Spinal cord (tissue), 10 donors: ENCODE results near the gene PAX3. TPM values are rescaled to one million over a fixed set of nuclear protein-coding genes. Genes with fewer than 3 reads are reported as not detected.
A peak's percentile ranks its signal among the peaks of the same experiment; 100 is the strongest.

ENCODE experiments used
- DNase-seq, 6 donors: peaks; one replicate each; pipeline versions ENCODE4 v3.0.0 to v3.0.0-alpha.2; 2013 to 2015; ENCODE audit warnings: low spot score in 6 of 6, low read depth in 4 of 6
- H3K27ac ChIP-seq: one replicate; pipeline ENCODE4 v1.5.1; 2013; ENCODE audit warnings: low read depth, low read length, control low read depth
- H3K27me3 ChIP-seq: one replicate; pipeline ENCODE4 v1.6.1; 2013; ENCODE audit warnings: low read length; ENCODE audit not compliant: control insufficient read depth, insufficient read depth
- H3K36me3 ChIP-seq: one replicate; pipeline ENCODE4 v1.6.1; 2013; ENCODE audit warnings: low read length; ENCODE audit not compliant: control insufficient read depth, insufficient read depth
- H3K4me1 ChIP-seq: one replicate; pipeline ENCODE4 v1.6.1; 2013; ENCODE audit warnings: low read length; ENCODE audit not compliant: control insufficient read depth, insufficient read depth
- H3K4me3 ChIP-seq: one replicate; pipeline ENCODE4 v1.5.1; 2013; ENCODE audit warnings: low read depth, low read length, control low read depth
- H3K9me3 ChIP-seq: one replicate; pipeline ENCODE4 v1.6.1; 2013; ENCODE audit warnings: low read length; ENCODE audit not compliant: control insufficient read depth, insufficient read depth
- WGBS: methylation state at CpG from one replicate; pipeline ENCODE4 v1.1.5; 2013; ENCODE audit warnings: missing lambda C conversion rate; ENCODE audit not compliant: insufficient coverage; 5-methylcytosine and 5-hydroxymethylcytosine counted together
- polyA plus RNA-seq, 2 donors: library from polyadenylated mRNA; unstranded; fragments of 120-200 nt; gene quantifications; one replicate each; pipeline ENCODE4 v1.2.1, GENCODE V29; 2013; ENCODE audit not compliant: insufficient read length in 2 of 2
- total RNA-seq, 2 donors: library from RNA; depleted of rRNA in 1 of 2; stranded (reverse); fragments of 120-200 nt in 1 of 2; fragments of >200 nt in 1 of 2; gene quantifications; one replicate each; pipeline versions ENCODE4 v1.2.3 to v1.2.4, GENCODE V29; 2013 to 2014
- donor health status: healthy.

PAX3 gene
- total and polyA plus RNA-seq, 4 donors = 9.4 to 14.2 (median 12.7) TPM

DNA sequence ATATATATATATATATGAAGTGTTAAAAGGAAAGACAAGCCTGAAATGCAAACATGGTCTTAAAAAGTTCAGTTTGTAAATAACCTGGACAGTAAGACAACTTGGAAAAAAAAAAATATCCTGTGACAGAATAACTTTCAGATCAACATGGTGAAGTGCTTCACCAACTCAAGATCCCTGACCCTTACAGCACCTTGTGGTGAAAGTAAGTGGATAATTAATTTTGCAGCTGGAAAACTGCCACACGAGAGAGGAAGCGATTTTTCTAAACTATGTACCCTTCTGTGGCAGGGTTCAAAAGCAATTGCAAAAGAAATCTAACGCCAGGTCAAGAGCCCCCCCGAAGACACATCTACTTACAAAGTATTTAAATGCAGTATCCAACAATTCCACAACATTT lies 95.8 kb downstream of the PAX3 start:
- Histone ChIP-seq H3K4me1 (no peaks in the 10 kb centered on the region), H3K4me3 (no peak overlapping the region), H3K27ac (no peak overlapping the region), H3K36me3 (no peaks in the 10 kb centered on the region), H3K27me3 (peaks cover 2% of the 10 kb centered on the region), H3K9me3 (no peaks in the 10 kb centered on the region)
- no CpG with 5 or more reads among the region's 4 CpGs for WGBS
- DNase-seq = no peak

DNA sequence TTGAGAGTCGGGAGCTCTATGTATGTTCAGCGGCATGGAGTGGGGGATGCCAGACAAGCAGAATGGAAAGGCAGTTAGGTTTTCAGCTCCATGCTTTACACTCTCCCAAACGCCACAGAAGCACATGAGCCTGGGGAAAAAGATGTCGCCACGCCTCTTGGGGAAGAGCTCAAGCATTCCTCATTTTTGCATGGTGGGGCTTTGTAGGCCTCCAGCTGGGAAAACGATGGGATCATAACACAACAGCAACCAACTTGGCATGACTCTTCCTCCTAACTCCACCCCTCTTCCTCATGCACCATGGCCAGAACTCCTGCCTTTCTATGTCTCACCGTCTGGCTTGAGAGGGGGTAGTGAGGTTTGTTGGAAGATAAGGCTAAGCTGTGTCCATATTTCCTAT lies 102.6 kb downstream of the PAX3 start:
- Histone ChIP-seq H3K36me3 (no peaks in the 10 kb centered on the region), H3K4me3 (no peak overlapping the region), H3K27ac (no peak overlapping the region), H3K27me3 (no peaks in the 10 kb centered on the region), H3K4me1 (no peaks in the 10 kb centered on the region), H3K9me3 (no peaks in the 10 kb centered on the region)
- DNase-seq = peak in 1 of 6 donors; percentile 8
- 22% methylated on average over 3 of the region's 7 CpGs for WGBS

DNA sequence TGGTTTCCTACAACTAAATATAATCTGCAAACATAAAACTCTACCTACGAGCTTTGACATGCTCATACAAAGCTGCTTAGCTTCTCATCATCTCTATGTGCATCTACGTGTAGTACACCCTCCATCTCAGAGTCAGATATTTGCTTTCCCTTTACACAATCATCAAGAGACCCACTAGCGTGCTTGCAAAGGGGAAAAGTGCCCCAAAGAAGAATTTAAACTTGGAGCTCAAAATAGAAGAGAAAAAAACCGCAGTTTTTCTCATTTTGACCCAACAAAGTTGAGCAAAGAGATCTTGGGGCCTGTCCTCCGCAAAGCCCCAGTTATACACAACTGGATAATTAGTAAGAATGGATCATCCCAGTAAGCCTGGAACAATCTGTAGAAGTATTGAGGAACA lies 104.1 kb downstream of the PAX3 start:
- H3K4me3 ChIP-seq = no peak overlapping the region

DNA sequence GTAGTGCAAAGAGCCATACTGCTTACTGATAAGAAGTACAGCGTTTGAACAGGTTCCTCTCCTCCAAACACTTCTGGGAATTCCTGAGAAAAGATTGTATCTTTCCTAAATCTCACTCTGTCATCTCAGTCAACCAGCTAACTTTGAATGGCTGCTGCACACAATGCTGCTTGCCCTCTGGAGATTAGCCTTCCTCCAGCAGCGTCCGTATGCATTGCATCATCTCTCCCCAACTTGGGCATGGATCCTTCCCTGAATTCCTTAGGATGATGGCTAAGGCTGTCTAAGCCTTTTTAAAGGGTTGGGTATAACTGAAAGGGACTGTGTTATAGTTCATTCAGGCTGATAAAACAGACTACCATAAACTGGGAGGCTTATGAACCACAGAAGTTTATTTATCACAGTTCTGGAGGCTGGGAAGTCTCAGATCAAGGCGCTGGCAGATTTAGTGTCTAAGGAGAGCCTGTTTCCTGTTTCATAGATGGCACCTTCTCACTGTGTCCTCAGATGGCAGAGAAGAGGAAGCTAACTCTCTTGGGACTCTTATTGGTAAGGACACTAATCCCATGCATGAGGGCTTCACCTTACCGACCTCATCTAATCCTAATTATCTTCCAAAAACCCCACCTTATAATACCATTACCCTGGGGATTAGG lies 105.3 kb downstream of the PAX3 start:
- Histone ChIP-seq H3K27ac (no peak overlapping the region), H3K4me1 (no peaks in the 10 kb centered on the region), H3K9me3 (no peaks in the 10 kb centered on the region), H3K36me3 (no peaks in the 10 kb centered on the region), H3K27me3 (no peaks in the 10 kb centered on the region), H3K4me3 (no peak overlapping the region)
- no peak for DNase-seq
- WGBS = 82% methylated on average over 4 of the region's 5 CpGs

More for the DNA sequence above, 104.1 kb downstream of the PAX3 start:
- Histone ChIP-seq H3K36me3 (no peaks in the 10 kb centered on the region), H3K27me3 (no peaks in the 10 kb centered on the region), H3K9me3 (no peaks in the 10 kb centered on the region), H3K4me1 (no peaks in the 10 kb centered on the region), H3K27ac (no peak overlapping the region)
- 96% methylated on average over 3 of the region's 5 CpGs for WGBS
- no peak for DNase-seq

DNA sequence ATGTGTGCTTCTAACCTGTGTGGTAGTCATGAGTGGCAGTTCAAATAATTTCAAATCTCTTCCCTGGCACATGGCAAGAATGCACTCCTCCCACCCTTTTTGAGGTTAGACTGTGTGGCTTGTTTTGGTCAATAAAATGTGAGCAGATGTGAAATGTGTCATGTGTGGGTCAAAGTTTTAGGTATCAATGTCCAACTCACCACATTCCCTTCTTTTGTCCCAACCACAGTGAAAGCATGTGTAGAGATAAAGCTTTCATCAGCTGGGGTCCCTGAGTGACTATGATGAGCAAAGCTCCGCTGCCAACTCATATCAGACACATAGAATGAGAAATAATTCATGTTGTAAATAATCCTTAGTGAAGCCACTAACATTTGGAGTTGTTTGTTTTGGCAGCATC lies 118.2 kb downstream of the PAX3 start:
- DNase-seq = no peak
- peaks cover 4% of the 10 kb centered on the region for H3K27me3 ChIP-seq
- H3K36me3 ChIP-seq = no peaks in the 10 kb centered on the region
- no peak overlapping the region for H3K27ac ChIP-seq
- no peak overlapping the region for H3K4me3 ChIP-seq
- no peaks in the 10 kb centered on the region for H3K9me3 ChIP-seq
- WGBS = no CpG with 5 or more reads among the region's 1 CpG
- no peaks in the 10 kb centered on the region for H3K4me1 ChIP-seq

DNA sequence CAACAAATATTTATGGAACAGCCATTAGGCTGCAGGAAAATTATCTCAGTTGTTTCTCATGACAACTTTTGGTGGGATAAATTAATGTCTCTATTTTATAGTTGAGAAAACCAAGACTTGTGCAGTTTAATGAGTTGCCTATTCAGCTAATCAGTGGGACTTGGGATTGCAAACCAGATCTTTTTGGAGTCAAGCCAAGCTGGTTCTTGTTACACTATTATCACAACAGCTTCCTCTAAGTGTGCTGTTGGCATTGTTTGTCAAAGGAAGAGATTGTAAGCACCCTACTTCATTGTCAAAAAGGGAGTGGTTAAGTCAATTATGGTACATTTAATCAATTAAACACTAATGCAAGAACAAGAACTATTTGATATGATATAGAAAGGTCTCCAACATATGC lies 119.2 kb downstream of the PAX3 start:
- H3K4me3 ChIP-seq = no peak overlapping the region
- DNase-seq = no peak
- H3K9me3 ChIP-seq = no peaks in the 10 kb centered on the region
- H3K4me1 ChIP-seq = no peaks in the 10 kb centered on the region
- peaks cover 4% of the 10 kb centered on the region for H3K27me3 ChIP-seq
- H3K27ac ChIP-seq = no peak overlapping the region
- no peaks in the 10 kb centered on the region for H3K36me3 ChIP-seq

DNA sequence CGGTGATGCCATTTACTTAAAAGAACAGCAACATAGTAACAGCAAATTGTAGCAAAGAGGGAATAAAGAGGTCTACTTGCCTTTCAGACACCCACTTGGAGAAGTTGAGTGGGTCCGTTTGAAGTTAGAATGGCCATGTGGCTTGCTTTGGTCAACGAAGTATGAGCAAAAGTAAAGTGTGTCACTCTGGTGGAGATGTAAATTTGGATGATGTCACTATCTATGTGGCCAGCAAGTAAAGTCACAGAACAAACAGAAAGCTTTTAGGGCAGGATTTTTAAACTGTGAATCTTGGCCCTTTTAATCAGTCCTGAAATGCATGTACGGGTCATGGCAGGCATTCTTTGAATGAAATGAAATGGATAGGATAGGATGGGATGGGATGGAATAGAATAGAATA lies 120.3 kb downstream of the PAX3 start:
- H3K27ac ChIP-seq = no peak overlapping the region
- WGBS = 78% methylated on average over 2 of the region's 4 CpGs
- no peak overlapping the region for H3K4me3 ChIP-seq
- no peaks in the 10 kb centered on the region for H3K4me1 ChIP-seq
- no peak for DNase-seq
- no peaks in the 10 kb centered on the region for H3K9me3 ChIP-seq
- peaks cover 4% of the 10 kb centered on the region for H3K27me3 ChIP-seq
- no peaks in the 10 kb centered on the region for H3K36me3 ChIP-seq

DNA sequence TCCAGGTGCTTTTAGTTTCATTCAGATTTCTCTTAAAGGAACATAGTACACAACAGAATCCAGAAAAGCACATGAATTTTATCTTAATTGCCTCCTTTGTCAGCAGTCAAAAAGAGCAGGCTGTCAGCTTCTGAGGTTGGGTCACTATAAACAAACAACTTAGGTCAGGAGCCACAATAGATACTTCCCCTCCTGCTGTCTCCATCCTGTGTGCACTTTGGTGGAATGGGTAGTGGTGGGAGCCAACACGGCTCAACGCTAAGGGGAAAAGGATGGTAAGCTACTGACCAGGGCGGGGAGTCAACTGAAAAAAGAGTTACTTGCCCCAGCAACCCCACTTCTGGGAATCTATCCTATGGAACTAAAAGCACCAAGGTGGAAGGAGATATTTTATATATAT lies 121.9 kb downstream of the PAX3 start:
- H3K36me3 ChIP-seq = no peaks in the 10 kb centered on the region
- H3K27ac ChIP-seq = no peak overlapping the region
- WGBS = no CpG with 5 or more reads among the region's 3 CpGs
- no peak overlapping the region for H3K4me3 ChIP-seq
- no peaks in the 10 kb centered on the region for H3K9me3 ChIP-seq
- peaks cover 4% of the 10 kb centered on the region for H3K27me3 ChIP-seq
- no peak for DNase-seq
- no peaks in the 10 kb centered on the region for H3K4me1 ChIP-seq

DNA sequence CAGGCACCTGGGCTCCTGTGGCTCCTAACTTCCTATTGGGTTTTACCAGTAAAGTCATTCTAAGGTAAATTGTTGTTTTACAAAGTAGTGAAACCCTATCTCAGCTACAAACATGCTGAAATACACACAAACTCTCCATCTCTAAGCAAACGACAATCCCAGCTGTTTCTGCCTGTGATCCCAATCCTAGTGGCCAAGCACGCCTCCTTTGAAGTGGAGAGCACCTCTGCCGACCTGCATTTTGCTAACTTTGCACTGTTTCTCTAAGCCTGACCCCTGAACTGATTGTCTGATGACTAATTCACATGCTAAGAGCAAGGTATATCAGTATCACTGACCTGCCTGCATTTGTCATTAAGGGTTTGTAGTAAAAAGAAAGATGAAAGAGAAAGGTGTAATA lies 124.3 kb downstream of the PAX3 start:
- Histone ChIP-seq H3K27ac (no peak overlapping the region), H3K27me3 (peaks cover 4% of the 10 kb centered on the region), H3K4me3 (no peak overlapping the region), H3K36me3 (no peaks in the 10 kb centered on the region), H3K9me3 (no peaks in the 10 kb centered on the region), H3K4me1 (no peaks in the 10 kb centered on the region)
- 34% methylated on average over 3 of the region's 3 CpGs for WGBS
- DNase-seq = no peak

DNA sequence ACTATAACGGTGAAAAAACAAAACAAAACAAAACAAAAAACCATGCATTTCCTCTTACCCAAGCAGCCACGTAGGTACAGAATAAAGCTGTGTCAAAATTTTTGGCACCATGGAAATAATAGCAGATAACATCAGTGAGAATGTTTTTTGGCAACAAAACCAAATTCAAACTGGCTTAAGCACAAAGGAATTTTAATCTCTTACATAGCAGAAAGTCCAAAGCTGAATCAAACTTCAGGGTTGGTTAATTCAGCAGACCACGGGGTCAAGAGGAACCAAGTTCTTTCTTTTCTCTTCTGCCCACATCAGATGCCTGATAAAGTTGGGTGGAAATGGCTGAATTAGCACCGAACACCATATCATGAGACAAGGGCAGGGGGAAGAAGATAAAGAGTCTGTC lies 129.5 kb downstream of the PAX3 start:
- no peak overlapping the region for H3K27ac ChIP-seq
- no CpG with 5 or more reads among the region's 4 CpGs for WGBS
- DNase-seq = no peak
- no peaks in the 10 kb centered on the region for H3K4me1 ChIP-seq
- no peaks in the 10 kb centered on the region for H3K36me3 ChIP-seq
- H3K4me3 ChIP-seq = no peak overlapping the region
- peaks cover 3% of the 10 kb centered on the region for H3K27me3 ChIP-seq
- H3K9me3 ChIP-seq = no peaks in the 10 kb centered on the region
